A673 (cell line): ENCODE data around the gene GSTM3.

ENCODE experiments used
- CTCF ChIP-seq: fragments of 300-800, 200-600 bp; sonication (generic); conservative IDR thresholded peaks from 2 replicates; pipeline ENCODE4 v1.5.1; 2017; ENCODE audit warnings: low read depth, mild to moderate bottlenecking, antibody characterized with exemption, low read length, moderate library complexity, mixed read lengths
- EZH2 ChIP-seq: fragments of 200-600 bp; sonication (generic); IDR thresholded peaks from 2 replicates; pipeline ENCODE4 v1.6.1; 2017; ENCODE audit warnings: borderline replicate concordance, low read depth, mild to moderate bottlenecking, mixed read lengths, antibody characterized with exemption, low read length; ENCODE audit not compliant: poor library complexity, severe bottlenecking

- TF ChIP-seq CTCF, result no peak
- no peak for TF ChIP-seq EZH2
These were observed 26.0 kb downstream of the GSTM3 start for GRCh38 chr1:109714661-109715372.
